CD4-positive, CD25-positive, alpha-beta regulatory T cell (primary cell): Measurements from ENCODE around the gene PDILT. TPM values are rescaled to one million over a fixed set of nuclear protein-coding genes. Genes with fewer than 3 reads are reported as not detected.

Experiments used
- ATAC-seq, 2 donors: fragments of 150-1000 bp; cut with Tn5 transposase; one replicate each; pipeline ENCODE4 v1.10.0; 2021; ENCODE audit warnings: low read depth in 2 of 2, moderate number of reproducible peaks in 2 of 2, moderate library complexity in 1 of 2
- DNase-seq, 3 donors: peaks; one replicate each; pipeline versions ENCODE4 v3.0.0 to v3.0.0-alpha.2; 2012 to 2022; ENCODE audit warnings: mixed read lengths in 1 of 3
- H3K27ac ChIP-seq: one replicate; pipeline ENCODE4 v1.7.0; 2013; ENCODE audit warnings: mild to moderate bottlenecking, low read length; ENCODE audit not compliant: insufficient read depth, poor library complexity, severe bottlenecking
- H3K27me3 ChIP-seq: one replicate; pipeline ENCODE4 v1.7.0; 2013; ENCODE audit warnings: low read length; ENCODE audit not compliant: control insufficient read depth, insufficient read depth
- H3K36me3 ChIP-seq: one replicate; pipeline ENCODE4 v1.7.0; 2013; ENCODE audit warnings: mild to moderate bottlenecking, low read length, moderate library complexity; ENCODE audit not compliant: control insufficient read depth, insufficient read depth
- H3K4me1 ChIP-seq: 2 replicates; pipeline ENCODE4 v1.7.0; 2013; ENCODE audit warnings: mild to moderate bottlenecking, low read length; ENCODE audit not compliant: insufficient read depth, control insufficient read depth, poor library complexity, severe bottlenecking
- H3K4me3 ChIP-seq: one replicate; pipeline ENCODE4 v1.7.0; 2013; ENCODE audit warnings: low read depth, mild to moderate bottlenecking, low read length, moderate library complexity
- H3K9me3 ChIP-seq, 2 experiments: 1 replicate in 1 of 2; 2 replicates in 1 of 2; pipeline ENCODE4 v1.7.0; 2013; ENCODE audit warnings: low read length in 2 of 2, mild to moderate bottlenecking in 1 of 2, moderate library complexity in 1 of 2; ENCODE audit not compliant: control insufficient read depth in 2 of 2
- H3K27ac Mint-ChIP-seq, 3 donors: one replicate each; pipeline ENCODE4 v1.8.0; 2020 to 2022; ENCODE audit warnings: mild to moderate bottlenecking in 3 of 3, mixed read lengths in 3 of 3, moderate library complexity in 2 of 3
- H3K27me3 Mint-ChIP-seq: one replicate; pipeline ENCODE4 v1.8.0; 2022; ENCODE audit warnings: mild to moderate bottlenecking, mixed read lengths
- H3K36me3 Mint-ChIP-seq: one replicate; pipeline ENCODE4 v1.8.0; 2020; ENCODE audit warnings: mixed read lengths
- H3K4me1 Mint-ChIP-seq, 4 donors: one replicate each; pipeline ENCODE4 v1.8.0; 2020 to 2022; ENCODE audit warnings: mixed read lengths in 4 of 4, mild to moderate bottlenecking in 1 of 4
- H3K4me3 Mint-ChIP-seq, 4 donors: one replicate each; pipeline ENCODE4 v1.8.0; 2020 to 2022; ENCODE audit warnings: mild to moderate bottlenecking in 4 of 4, mixed read lengths in 4 of 4, moderate library complexity in 3 of 4
- H3K9me3 Mint-ChIP-seq, 7 donors: one replicate each; pipeline ENCODE4 v1.8.0; 2020 to 2022; ENCODE audit warnings: mixed read lengths in 7 of 7, mild to moderate bottlenecking in 3 of 7, moderate library complexity in 2 of 7
- polyA plus RNA-seq, 4 donors: library from polyadenylated mRNA; unstranded; fragments of 300-500 nt; fragmentation: Illumina TruSeq; gene quantifications; one replicate each; pipeline ENCODE4 v1.2.3, GENCODE V29; 2021
- total RNA-seq: library from RNA; stranded (reverse); gene quantifications from one replicate; pipeline ENCODE4 v1.2.3, GENCODE V29; 2022

Gene PDILT
- total and polyA plus RNA-seq, 5 donors from 2014 or later, result not detected

DNA sequence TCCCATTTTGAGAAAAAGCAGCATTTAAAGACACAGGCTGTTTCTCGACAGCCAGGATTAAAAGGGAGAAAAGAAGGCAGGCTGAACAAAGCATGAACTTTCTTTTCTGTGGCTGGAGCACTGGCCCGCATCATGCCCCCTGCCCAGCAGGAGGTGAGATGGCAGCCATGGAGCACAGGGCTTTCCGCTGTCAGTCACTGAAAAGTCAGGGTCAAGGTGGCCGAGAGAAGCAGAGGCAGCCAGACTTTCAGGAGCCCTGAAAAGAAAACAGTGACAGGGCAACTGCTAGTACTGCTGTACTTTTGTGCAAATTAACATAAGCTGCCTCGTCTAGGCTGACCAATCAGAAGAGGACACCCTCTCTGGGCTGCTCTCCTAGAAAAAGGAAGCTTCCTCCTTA lies 71.4 kb downstream of the PDILT start:
- Mint-ChIP-seq H3K4me1 (no peaks in the 10 kb centered on the region), H3K4me3 (no peak overlapping the region), H3K27ac (no peak overlapping the region), H3K9me3 (peaks cover 0 to 1% (median 0%) of the 10 kb centered on the region in 7 donors), H3K27me3 (no peaks in the 10 kb centered on the region), H3K36me3 (no peaks in the 10 kb centered on the region)
- H3K4me1 ChIP-seq, result no peaks in the 10 kb centered on the region
- no peak overlapping the region for H3K27ac ChIP-seq
- no peaks in the 10 kb centered on the region for H3K36me3 ChIP-seq
- H3K4me3 ChIP-seq, result no peak overlapping the region
- H3K9me3 ChIP-seq, result no peaks in the 10 kb centered on the region
- H3K27me3 ChIP-seq, result no peaks in the 10 kb centered on the region
- ATAC-seq (no peak), DNase-seq (no peak)

DNA sequence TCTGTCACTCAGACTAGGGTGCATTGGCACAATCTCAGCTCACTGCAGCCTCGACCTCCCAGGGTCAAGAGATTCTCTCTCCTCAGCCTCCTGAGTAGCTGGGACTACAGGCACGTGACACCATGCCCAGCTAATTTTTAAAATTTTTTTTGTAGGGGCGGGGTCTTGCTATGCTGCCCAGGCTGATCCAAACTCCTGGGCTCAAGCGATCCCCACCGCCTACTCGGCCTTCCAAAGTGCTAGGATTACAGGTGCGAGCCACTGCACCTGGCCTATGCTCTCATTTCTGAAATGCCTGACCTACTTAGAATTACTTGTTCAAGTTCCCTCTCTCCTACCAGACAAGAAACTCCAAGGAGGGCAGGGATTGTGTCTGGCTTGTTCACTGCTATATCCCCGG lies 72.1 kb downstream of the PDILT start:
- no peak for DNase-seq
- ATAC-seq, result no peak
- Histone ChIP-seq H3K27me3 (no peaks in the 10 kb centered on the region), H3K4me3 (no peak overlapping the region), H3K27ac (no peak overlapping the region), H3K4me1 (no peaks in the 10 kb centered on the region), H3K36me3 (no peaks in the 10 kb centered on the region), H3K9me3 (no peaks in the 10 kb centered on the region)
- Mint-ChIP-seq H3K4me1 (no peaks in the 10 kb centered on the region), H3K27ac (no peak overlapping the region), H3K4me3 (no peak overlapping the region), H3K36me3 (no peaks in the 10 kb centered on the region), H3K9me3 (peaks cover 0 to 1% (median 0%) of the 10 kb centered on the region in 7 donors), H3K27me3 (no peaks in the 10 kb centered on the region)

DNA sequence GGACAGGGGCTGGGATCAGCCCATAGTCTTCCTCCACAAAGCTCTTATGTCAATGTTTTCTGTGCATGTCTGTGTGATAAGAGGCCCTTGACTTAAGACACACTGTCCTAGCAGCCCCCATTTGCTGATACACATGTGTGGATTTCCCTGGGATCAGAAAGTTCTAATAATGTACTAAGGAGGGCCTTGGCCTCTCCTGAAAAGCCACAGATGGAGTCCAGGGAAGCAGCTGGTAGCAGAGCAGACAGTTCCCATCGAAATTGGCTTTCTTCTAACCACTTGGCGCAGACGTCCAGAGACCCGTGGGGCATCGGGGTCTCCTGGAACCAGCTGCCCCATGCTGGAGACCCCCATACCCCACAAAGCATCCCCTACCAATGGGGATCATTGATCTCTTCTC lies 72.9 kb downstream of the PDILT start:
- Mint-ChIP-seq H3K27ac (no peak overlapping the region), H3K4me1 (no peaks in the 10 kb centered on the region), H3K27me3 (no peaks in the 10 kb centered on the region), H3K4me3 (no peak overlapping the region), H3K9me3 (peaks cover 0 to 1% (median 0%) of the 10 kb centered on the region in 7 donors), H3K36me3 (no peaks in the 10 kb centered on the region)
- Histone ChIP-seq H3K9me3 (no peaks in the 10 kb centered on the region), H3K36me3 (no peaks in the 10 kb centered on the region), H3K4me1 (no peaks in the 10 kb centered on the region), H3K27ac (no peak overlapping the region), H3K27me3 (no peaks in the 10 kb centered on the region), H3K4me3 (no peak overlapping the region)
- DNase-seq (no peak), ATAC-seq (no peak)

DNA sequence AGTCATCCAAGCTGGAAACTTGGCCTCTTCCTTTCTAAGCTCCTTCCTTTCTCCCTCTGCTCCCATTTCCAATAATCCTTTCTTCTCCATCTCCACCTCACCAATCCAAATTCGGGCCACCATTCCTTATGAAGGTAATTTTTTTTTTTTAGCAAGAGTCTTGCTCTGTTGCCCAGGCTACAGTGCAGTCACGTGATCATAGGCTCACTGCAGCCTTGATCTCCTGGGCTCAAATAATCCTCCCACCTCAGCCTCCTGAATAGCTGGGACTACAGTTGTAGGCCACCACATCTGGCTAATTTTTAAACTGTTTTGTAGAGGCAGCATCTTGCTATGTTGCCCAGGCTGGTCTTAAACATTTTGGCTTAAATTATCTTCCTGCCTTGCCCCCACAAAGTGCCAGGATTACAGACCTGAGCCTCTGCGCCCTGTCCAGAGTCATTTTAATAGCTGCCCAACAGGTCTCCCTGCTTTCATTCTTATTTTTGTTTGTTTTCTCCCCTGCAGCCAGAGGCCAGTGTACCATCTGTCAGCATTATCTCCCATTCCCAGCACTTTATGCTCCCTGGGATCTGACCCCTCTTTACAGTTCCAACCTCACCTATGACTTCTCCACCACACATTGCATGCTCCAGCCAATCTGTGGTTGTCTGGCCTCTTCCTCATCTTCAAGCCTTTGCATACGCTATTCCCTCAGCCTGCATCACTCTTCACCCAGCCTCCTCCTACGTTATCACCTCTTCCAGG lies 75.0 kb downstream of the PDILT start:
- DNase-seq, result no peak
- Histone ChIP-seq H3K9me3 (no peaks in the 10 kb centered on the region), H3K27me3 (no peaks in the 10 kb centered on the region), H3K4me3 (no peak overlapping the region), H3K36me3 (no peaks in the 10 kb centered on the region), H3K27ac (no peak overlapping the region), H3K4me1 (no peaks in the 10 kb centered on the region)
- H3K36me3 Mint-ChIP-seq, result no peaks in the 10 kb centered on the region
- H3K27ac Mint-ChIP-seq, result no peak overlapping the region
- no peaks in the 10 kb centered on the region for H3K4me1 Mint-ChIP-seq
- H3K27me3 Mint-ChIP-seq, result no peaks in the 10 kb centered on the region
- peaks cover 0 to 2% (median 0%) of the 10 kb centered on the region in 7 donors for H3K9me3 Mint-ChIP-seq
- H3K4me3 Mint-ChIP-seq, result no peak overlapping the region
- ATAC-seq, result no peak

DNA sequence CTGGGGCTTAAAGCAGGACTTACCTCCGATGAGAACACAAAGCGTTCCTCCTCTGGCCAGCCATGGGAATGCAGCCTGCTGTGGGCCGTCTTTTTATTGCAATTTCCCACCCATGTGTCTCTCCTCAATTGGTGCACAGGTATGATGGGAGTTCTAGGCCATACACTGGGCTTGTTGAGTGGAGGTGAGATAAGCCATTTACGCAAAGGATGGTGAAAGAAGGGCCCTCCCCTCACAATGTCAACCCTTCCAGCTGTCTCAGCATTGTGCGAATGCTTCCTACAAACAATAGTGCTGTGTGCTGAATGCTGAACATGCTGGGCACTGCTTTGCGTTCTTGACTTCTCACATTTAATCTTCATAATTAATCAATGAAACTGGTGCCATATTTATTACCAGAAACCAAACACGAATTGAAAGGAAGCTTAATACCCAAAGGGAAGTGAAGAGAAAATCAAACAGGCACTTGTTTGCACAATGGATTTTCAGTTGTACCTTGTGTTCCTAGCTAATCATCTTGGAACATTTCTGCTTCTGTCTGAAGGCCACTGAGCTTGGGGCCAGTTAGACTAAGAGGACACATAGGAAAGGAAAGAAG lies 77.0 kb downstream of the PDILT start, which contains the start of gene GP2:
GP2 (minus strand) TSS at position 70 of the 598 bp plus-strand sequence. CDS start 1,082 bp downstream, outside the sequence.
- Histone ChIP-seq H3K36me3 (no peaks in the 10 kb centered on the region), H3K4me3 (no peak within 1 kb of the TSS), H3K27ac (no peak within 1 kb of the TSS), H3K9me3 (no peaks in the 10 kb centered on the region), H3K27me3 (no peaks in the 10 kb centered on the region), H3K4me1 (no peaks in the 10 kb centered on the region)
- Mint-ChIP-seq H3K27me3 (no peaks in the 10 kb centered on the region), H3K4me1 (no peaks in the 10 kb centered on the region), H3K9me3 (peaks cover 0 to 2% (median 0%) of the 10 kb centered on the region in 7 donors), H3K4me3 (no peak within 1 kb of the TSS), H3K27ac (no peak within 1 kb of the TSS), H3K36me3 (no peaks in the 10 kb centered on the region)
- ATAC-seq, result no peak
- no peak for DNase-seq

DNA sequence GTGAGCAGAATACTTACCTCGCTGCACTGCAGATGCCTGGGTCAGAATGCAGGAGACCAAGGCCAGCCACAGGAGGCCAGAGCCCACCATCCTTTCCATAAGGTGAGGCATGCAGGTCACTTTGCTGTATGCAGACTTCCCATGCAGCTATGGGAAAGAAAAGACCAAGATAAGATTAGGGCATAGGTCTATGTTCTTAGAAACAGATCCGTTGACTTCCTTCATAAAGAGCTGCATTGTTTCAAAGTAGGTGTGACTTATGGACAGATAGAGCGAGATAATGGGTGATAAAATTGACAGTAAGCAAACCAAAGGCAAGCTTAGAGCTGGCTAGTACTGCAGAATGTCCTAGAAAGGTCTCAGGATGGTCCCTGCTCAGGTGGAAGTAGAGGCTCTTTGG lies 78.2 kb downstream of the PDILT start:
- no peaks in the 10 kb centered on the region for H3K4me1 Mint-ChIP-seq

DNA sequence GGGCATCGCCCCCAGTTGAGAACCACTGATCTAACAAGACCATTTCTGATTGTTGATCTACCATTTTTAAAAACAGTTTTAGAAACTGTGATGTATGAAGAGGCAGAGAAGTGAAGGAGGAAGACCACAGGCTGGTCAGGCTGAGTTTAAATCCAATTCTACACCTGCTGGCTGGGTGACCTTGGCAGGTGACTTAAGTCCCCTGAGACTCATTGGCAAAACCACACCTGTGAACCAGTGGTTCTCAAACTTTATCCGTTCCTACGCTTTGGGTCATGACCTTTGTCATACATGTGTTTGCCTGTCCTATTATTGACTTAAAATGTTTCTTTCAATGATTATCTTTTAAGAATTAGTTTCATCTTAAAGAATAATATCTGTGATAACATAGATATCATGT lies 79.5 kb downstream of the PDILT start:
- Mint-ChIP-seq H3K27ac (no peak overlapping the region), H3K4me3 (no peak overlapping the region), H3K36me3 (no peaks in the 10 kb centered on the region), H3K27me3 (no peaks in the 10 kb centered on the region), H3K4me1 (no peaks in the 10 kb centered on the region), H3K9me3 (peaks cover 0 to 2% (median 0%) of the 10 kb centered on the region in 7 donors)
- DNase-seq (no peak), ATAC-seq (no peak)
- Histone ChIP-seq H3K4me3 (no peak overlapping the region), H3K27ac (no peak overlapping the region), H3K9me3 (no peaks in the 10 kb centered on the region), H3K4me1 (no peaks in the 10 kb centered on the region), H3K36me3 (no peaks in the 10 kb centered on the region), H3K27me3 (no peaks in the 10 kb centered on the region)

More for the DNA sequence above, 78.2 kb downstream of the PDILT start:
- Histone ChIP-seq H3K9me3 (no peaks in the 10 kb centered on the region), H3K27ac (no peak overlapping the region), H3K4me3 (no peak overlapping the region), H3K27me3 (no peaks in the 10 kb centered on the region), H3K36me3 (no peaks in the 10 kb centered on the region), H3K4me1 (no peaks in the 10 kb centered on the region)
- no peak for DNase-seq
- H3K27me3 Mint-ChIP-seq, result no peaks in the 10 kb centered on the region
- H3K36me3 Mint-ChIP-seq, result no peaks in the 10 kb centered on the region
- no peak for ATAC-seq
- H3K27ac Mint-ChIP-seq, result no peak overlapping the region
- no peak overlapping the region for H3K4me3 Mint-ChIP-seq
- peaks cover 0 to 2% (median 0%) of the 10 kb centered on the region in 7 donors for H3K9me3 Mint-ChIP-seq
